H1 (cell line): Measurements from ENCODE around the gene NKAIN4. TPM values are rescaled to one million over a fixed set of nuclear protein-coding genes. Genes with fewer than 3 reads are reported as not detected.

Source experiments
- CTCF ChIA-PET: fragments of 300-600 bp; sonication (Branson Sonifier 250); formaldehyde crosslinking; loops from one replicate; lab custom pipeline; 2021; ENCODE audit not compliant: partially characterized antibody; lab: Charles Lee
- POLR2A ChIA-PET: fragments of 300-600 bp; sonication (Branson Sonifier 250); formaldehyde crosslinking; loops from one replicate; lab custom pipeline; 2021; ENCODE audit warnings: inconsistent platforms; ENCODE audit not compliant: partially characterized antibody; lab: Charles Lee
- DNase-seq, 2 experiments: peaks; one replicate each; pipeline versions ENCODE4 v3.0.0 to v3.0.0-alpha.2; 2010 to 2022; ENCODE audit warnings: low spot score in 2 of 2, low read depth in 1 of 2, mixed read lengths in 1 of 2
- FAIRE-seq: peaks from 2 replicates; lab custom pipeline; 2011; peaks lifted over from hg19 to GRCh38; lab: Jason Lieb, UNC
- H2AFZ ChIP-seq: 2 replicates; pipeline ENCODE4 v1.8.1; 2012; ENCODE audit warnings: low read length, inconsistent platforms
- H2AK5ac ChIP-seq: 2 replicates; pipeline ENCODE4 v1.6.1; 2013; ENCODE audit warnings: low read depth, low read length
- H2BK120ac ChIP-seq: replicated peaks from 2 replicates; pipeline ENCODE3; 2013; ENCODE audit warnings: low read depth, low read length, inconsistent platforms
- H2BK12ac ChIP-seq: 2 replicates; pipeline ENCODE4 v1.6.1; 2013; ENCODE audit warnings: low read depth, low read length
- H2BK15ac ChIP-seq: 2 replicates; pipeline ENCODE4 v1.6.1; 2013; ENCODE audit warnings: low read length
- H2BK20ac ChIP-seq: 2 replicates; pipeline ENCODE4 v1.6.1; 2013; ENCODE audit warnings: low read length
- H2BK5ac ChIP-seq: 2 replicates; pipeline ENCODE4 v1.6.1; 2013; ENCODE audit warnings: low read depth, low read length
- H3K14ac ChIP-seq: 2 replicates; pipeline ENCODE4 v1.6.1; 2013; ENCODE audit warnings: inconsistent platforms; ENCODE audit not compliant: insufficient read length
- H3K18ac ChIP-seq: 2 replicates; pipeline ENCODE4 v1.6.1; 2013; ENCODE audit warnings: low read length; ENCODE audit errors: extremely low read depth
- H3K23ac ChIP-seq: 2 replicates; pipeline ENCODE4 v1.6.1; 2013; ENCODE audit warnings: inconsistent platforms; ENCODE audit not compliant: insufficient read length
- H3K23me2 ChIP-seq: 2 replicates; pipeline ENCODE4 v1.6.1; 2013; ENCODE audit warnings: low read depth, low read length
- H3K27ac ChIP-seq: 2 replicates; pipeline ENCODE4 v1.6.1; 2011; ENCODE audit warnings: low read depth, low read length, inconsistent platforms
- H3K27me3 ChIP-seq, 4 experiments: replicated peaks in 1 of 4; 1 replicate in 1 of 4; 2 replicates in 3 of 4; pipeline versions ENCODE4 v1.6.1 to v1.8.1; 2011 to 2013; ENCODE audit warnings: low read length in 3 of 4, mild to moderate bottlenecking in 3 of 4, inconsistent platforms in 2 of 4, mixed read lengths in 2 of 4, moderate library complexity in 1 of 4; ENCODE audit not compliant: control insufficient read depth in 3 of 4, insufficient read depth in 3 of 4; ENCODE audit errors: extremely low read depth in 1 of 4
- H3K36me3 ChIP-seq, 4 experiments: 2 replicates each; pipeline versions ENCODE4 v1.6.1 to v1.8.1; 2011 to 2013; ENCODE audit warnings: mild to moderate bottlenecking in 4 of 4, low read length in 3 of 4, moderate library complexity in 2 of 4, control low read depth in 1 of 4, inconsistent platforms in 1 of 4; ENCODE audit not compliant: insufficient read depth in 4 of 4, control insufficient read depth in 2 of 4
- H3K4ac ChIP-seq: replicated peaks from 2 replicates; pipeline ENCODE3; 2013; ENCODE audit warnings: low read length, low read depth, mixed read lengths, inconsistent platforms; ENCODE audit not compliant: insufficient read length
- H3K4me1 ChIP-seq, 4 experiments: replicated peaks in 1 of 4; 1 replicate in 1 of 4; 2 replicates in 3 of 4; pipeline versions ENCODE4 v1.6.1 to v1.8.1; 2011 to 2013; ENCODE audit warnings: low read length in 3 of 4, inconsistent platforms in 2 of 4, mixed read lengths in 1 of 4; ENCODE audit not compliant: insufficient read depth in 4 of 4, control insufficient read depth in 3 of 4
- H3K4me2 ChIP-seq, 2 experiments: 2 replicates each; pipeline versions ENCODE4 v1.6.1 to v1.8.1; 2011 to 2013; ENCODE audit warnings: low read depth in 2 of 2, low read length in 2 of 2, control low read depth in 1 of 2, inconsistent platforms in 1 of 2, mild to moderate bottlenecking in 1 of 2; ENCODE audit not compliant: insufficient read depth in 1 of 2
- H3K4me3 ChIP-seq, 4 experiments: fragments of 200-600, 300-600 bp in 1 of 4; sonication (generic), shearing (Covaris generic), sonication (Bioruptor Twin) in 1 of 4; 2 replicates each; pipeline versions ENCODE4 v1.5.1 to v1.8.1; 2011 to 2016; ENCODE audit warnings: low read length in 4 of 4, low read depth in 3 of 4, control low read depth in 2 of 4, inconsistent platforms in 2 of 4, mild to moderate bottlenecking in 2 of 4, mixed read lengths in 1 of 4, moderate library complexity in 1 of 4; ENCODE audit not compliant: insufficient read depth in 2 of 4; ENCODE audit errors: extremely low read depth in 1 of 4
- H3K56ac ChIP-seq: replicated peaks from 2 replicates; pipeline ENCODE3; 2013; ENCODE audit warnings: low read depth, mild to moderate bottlenecking, mixed read lengths, low read length, inconsistent platforms; ENCODE audit not compliant: insufficient read length
- H3K79me1 ChIP-seq: 2 replicates; pipeline ENCODE4 v1.6.1; 2013; ENCODE audit warnings: low read depth, low read length, control low read depth
- H3K79me2 ChIP-seq, 2 experiments: 2 replicates each; pipeline versions ENCODE4 v1.6.1 to v1.8.1; 2012 to 2013; ENCODE audit warnings: low read length in 2 of 2, mild to moderate bottlenecking in 2 of 2, inconsistent platforms in 1 of 2; ENCODE audit not compliant: insufficient read depth in 2 of 2, control insufficient read depth in 1 of 2
- H3K9ac ChIP-seq, 4 experiments: replicated peaks in 1 of 4; 1 replicate in 1 of 4; 2 replicates in 3 of 4; pipeline versions ENCODE4 v1.6.1 to v1.8.1; 2011 to 2013; ENCODE audit warnings: low read depth in 3 of 4, low read length in 3 of 4, control low read depth in 2 of 4, mild to moderate bottlenecking in 2 of 4, moderate library complexity in 2 of 4, inconsistent platforms in 1 of 4; ENCODE audit errors: extremely low read depth in 1 of 4
- H3K9me3 ChIP-seq, 2 experiments: 2 replicates each; pipeline versions ENCODE4 v1.6.1 to v1.8.1; 2012 to 2013; ENCODE audit warnings: mild to moderate bottlenecking in 2 of 2, moderate library complexity in 2 of 2, control low read depth in 1 of 2, inconsistent platforms in 1 of 2, low read depth in 1 of 2, low read length in 1 of 2, mixed read lengths in 1 of 2; ENCODE audit not compliant: insufficient read depth in 2 of 2
- H4K20me1 ChIP-seq, 2 experiments: replicated peaks in 1 of 2; 2 replicates each; pipeline versions ENCODE3 to v1.8.1; 2011 to 2013; ENCODE audit warnings: inconsistent platforms in 2 of 2, low read length in 2 of 2, mild to moderate bottlenecking in 1 of 2; ENCODE audit not compliant: insufficient read depth in 2 of 2, control insufficient read depth in 1 of 2
- H4K5ac ChIP-seq: 2 replicates; pipeline ENCODE4 v1.6.1; 2013; ENCODE audit warnings: low read length, low read depth, mixed read lengths, inconsistent platforms; ENCODE audit not compliant: insufficient read length
- H4K8ac ChIP-seq: 2 replicates; pipeline ENCODE4 v1.8.0; 2013; ENCODE audit warnings: mild to moderate bottlenecking, moderate library complexity, low read length, inconsistent platforms; ENCODE audit not compliant: insufficient read depth; ENCODE audit errors: extremely low read depth
- H4K91ac ChIP-seq: replicated peaks from 2 replicates; pipeline ENCODE3; 2013; ENCODE audit warnings: low read length, mixed read lengths, inconsistent platforms; ENCODE audit not compliant: insufficient read length
- BACH1 ChIP-seq: IDR thresholded peaks from 2 replicates; pipeline ENCODE4 v1.6.1; 2012; ENCODE audit warnings: low read length, improper control_type of control experiment
- WGBS, 2 experiments: shearing (Covaris generic) in 1 of 2; methylation state at CpG; one replicate each; pipeline versions ENCODE4 v1.1.6 to v1.1.7; 2013 to 2015; ENCODE audit warnings: low lambda C conversion rate in 2 of 2, mixed read lengths in 2 of 2, inconsistent platforms in 1 of 2, low coverage in 1 of 2, missing lambda C conversion rate in 1 of 2; ENCODE audit not compliant: insufficient replicate concordance in 2 of 2, insufficient coverage in 1 of 2, insufficient read length in 1 of 2; ENCODE audit errors: extremely low coverage in 1 of 2, missing lambda C conversion rate in 1 of 2; 5-methylcytosine and 5-hydroxymethylcytosine counted together
- polyA plus RNA-seq, 7 experiments: library from polyadenylated mRNA; depleted of rRNA in 3 of 7; stranded (reverse) in 5 of 7; unstranded in 2 of 7; fragments of >200 nt in 5 of 7; fragments of 200-250 nt in 2 of 7; gene quantifications; 1 replicate in 5 of 7; 2 replicates in 1 of 7; 4 replicates in 1 of 7; pipeline versions ENCODE4 v1.2.1 to v1.2.3, GENCODE V29; 2011 to 2013; ENCODE audit warnings: missing spikeins in 2 of 7, mixed read lengths in 2 of 7
- total RNA-seq: library from RNA; stranded (reverse); fragmentation: NEBNext Ultra II Directional; extraction: Animal tissue kit (Norgen Biotek cat#: 25700); gene quantifications from 2 replicates; pipeline ENCODE4 v1.2.1, GENCODE V29; 2021

Gene NKAIN4
- total and polyA plus RNA-seq, 2 of the 8 experiments (the other 6 are each of a cell fraction or from before 2014, with no cell fraction given): 6.9 to 17.0 TPM

DNA sequence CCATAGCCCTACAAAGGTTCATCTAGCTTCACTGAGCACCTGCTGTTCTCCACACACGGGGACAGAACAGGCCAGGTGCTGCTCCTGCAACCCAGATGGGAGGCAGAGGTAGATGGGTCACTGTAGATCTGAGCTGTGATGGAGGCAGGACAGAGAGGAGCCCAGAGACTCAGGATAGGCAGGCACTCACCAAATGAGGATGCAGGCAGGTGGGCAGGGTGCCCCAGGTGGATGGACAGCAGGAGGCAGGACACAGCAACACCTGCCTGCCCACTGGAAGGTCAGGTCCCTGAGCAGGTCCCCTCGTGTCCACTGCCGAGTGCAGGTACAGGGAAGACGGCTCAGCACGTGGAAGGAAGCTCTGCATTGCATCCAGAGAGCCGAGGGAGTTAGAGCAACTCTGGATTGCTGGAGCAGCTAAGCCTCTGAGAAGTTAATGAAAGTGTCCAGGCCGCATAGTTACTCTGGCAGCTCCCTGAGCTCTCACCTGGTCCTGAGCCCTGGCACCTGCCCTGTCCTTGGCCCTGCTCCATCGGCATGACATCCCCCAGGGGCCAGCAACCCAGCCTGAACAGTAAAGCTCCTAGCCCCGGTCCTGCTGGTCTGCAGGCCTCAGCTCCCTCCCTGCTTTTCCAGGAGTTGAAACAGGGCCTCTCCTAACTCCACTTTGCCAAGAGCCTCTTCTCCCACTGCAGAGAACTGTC lies 33.4 kb downstream of the NKAIN4 start:
- no peak overlapping the region for H3K56ac ChIP-seq
- no peak overlapping the region for H2BK20ac ChIP-seq
- H2AFZ ChIP-seq: no peak overlapping the region
- H3K23ac ChIP-seq: no peak overlapping the region
- H4K8ac ChIP-seq: no peak overlapping the region; the same call in 1 of the 2 replicates
- no peak overlapping the region for H2BK15ac ChIP-seq
- no peak overlapping the region for H3K4me2 ChIP-seq
- no peak overlapping the region for H3K14ac ChIP-seq
- peaks cover 7% of the 10 kb centered on the region; the same call in 1 of the 2 replicates for H3K23me2 ChIP-seq
- WGBS, 2 experiments: 86% methylated on average over 9 of the region's 9 CpGs; no CpG with 5 or more reads in 1 of the 2 experiments
- H3K4ac ChIP-seq: no peak overlapping the region
- no peak overlapping the region for H3K27ac ChIP-seq
- no peak overlapping the region for H2BK12ac ChIP-seq
- no peak for FAIRE-seq
- no peak for DNase-seq
- H2BK5ac ChIP-seq: no peak overlapping the region
- no peak overlapping the region for H4K5ac ChIP-seq
- H3K9me3 ChIP-seq: no peaks in the 10 kb centered on the region
- no peak overlapping the region for H3K9ac ChIP-seq
- H4K91ac ChIP-seq: peak overlapping the region; percentile 53
- H3K18ac ChIP-seq: no peak overlapping the region
- H4K20me1 ChIP-seq: peaks cover 0 to 3% of the 10 kb centered on the region in 2 experiments
- ChIA-PET POLR2A (interaction anchor here (0.7 to 1.0 kb wide), 3 partner anchors 10 to 64 kb away, joined by 3 read pairs; partner anchors contain the start of gene NKAIN4), CTCF (interaction anchor here (0.6 to 2.1 kb wide), 9 partner anchors 10 to 142 kb away, joined by 3 to 18 read pairs (median 4); no protein-coding TSS in a partner anchor)
- H3K79me1 ChIP-seq: no peaks in the 10 kb centered on the region
- no peak for TF ChIP-seq BACH1
- H3K4me1 ChIP-seq: peaks cover 0 to 13% (median 4%) of the 10 kb centered on the region in 4 experiments; a peak in 5 of 7 replicates
- H3K27me3 ChIP-seq: peaks cover 0 to 3% (median 0%) of the 10 kb centered on the region in 4 experiments; a peak in 2 of 7 replicates
- H2AK5ac ChIP-seq: 0 out of 2 replicates have a peak overlapping the region, but pooled peaks have one; percentile 17
- no peak overlapping the region for H3K4me3 ChIP-seq
- no peaks in the 10 kb centered on the region for H3K36me3 ChIP-seq
- no peak overlapping the region for H2BK120ac ChIP-seq
- H3K79me2 ChIP-seq: no peaks in the 10 kb centered on the region
